Mesothelial cell of epicardium (in vitro differentiated cells): ENCODE data around the gene NPHP4. TPM values are rescaled to one million over a fixed set of nuclear protein-coding genes. Genes with fewer than 3 reads are reported as not detected.

Source experiments
- DNase-seq, 2 experiments: peaks; one replicate each; pipeline ENCODE4 v3.0.0; 2021; ENCODE audit warnings: low spot score in 2 of 2; ENCODE audit not compliant: unreplicated experiment in 2 of 2
- H3K27ac Mint-ChIP-seq: 2 replicates; pipeline ENCODE4 v1.8.0; 2021; ENCODE audit warnings: mixed read lengths
- H3K27me3 Mint-ChIP-seq: 2 replicates; pipeline ENCODE4 v1.8.0; 2021; ENCODE audit warnings: low read depth, mixed read lengths
- H3K36me3 Mint-ChIP-seq: 2 replicates; pipeline ENCODE4 v1.8.0; 2021; ENCODE audit warnings: mixed read lengths
- H3K4me1 Mint-ChIP-seq: 2 replicates; pipeline ENCODE4 v1.8.0; 2021; ENCODE audit warnings: mixed read lengths
- H3K4me3 Mint-ChIP-seq: 2 replicates; pipeline ENCODE4 v1.8.0; 2021; ENCODE audit warnings: mild to moderate bottlenecking, moderate library complexity, mixed read lengths
- H3K9me3 Mint-ChIP-seq: 2 replicates; pipeline ENCODE4 v1.8.0; 2021; ENCODE audit warnings: mixed read lengths
- total RNA-seq: library from RNA; stranded (reverse); gene quantifications from 3 replicates; pipeline ENCODE4 v1.2.1, GENCODE V29; 2021
- TF ChIP-seq, protein P1 (sequence below): fragments of 200-600 bp; sonication (generic); IDR thresholded peaks from one replicate; pipeline ENCODE4 v1.5.0; 2021; ENCODE audit warnings: antibody characterized with exemption; ENCODE audit not compliant: unreplicated experiment

The NPHP4 gene
- total RNA-seq, result 15.6 to 16.4 TPM (median 16.4 TPM) in 3 replicates

GRCh38 chr1:5992026-5992813, at the start of gene NPHP4:
NPHP4 (minus strand) TSS chr1:5992425; CDS start chr1:5986289, 6,136 bp downstream.
- H3K4me3 Mint-ChIP-seq, result peak within 1 kb of the TSS; percentile 81

DNA sequence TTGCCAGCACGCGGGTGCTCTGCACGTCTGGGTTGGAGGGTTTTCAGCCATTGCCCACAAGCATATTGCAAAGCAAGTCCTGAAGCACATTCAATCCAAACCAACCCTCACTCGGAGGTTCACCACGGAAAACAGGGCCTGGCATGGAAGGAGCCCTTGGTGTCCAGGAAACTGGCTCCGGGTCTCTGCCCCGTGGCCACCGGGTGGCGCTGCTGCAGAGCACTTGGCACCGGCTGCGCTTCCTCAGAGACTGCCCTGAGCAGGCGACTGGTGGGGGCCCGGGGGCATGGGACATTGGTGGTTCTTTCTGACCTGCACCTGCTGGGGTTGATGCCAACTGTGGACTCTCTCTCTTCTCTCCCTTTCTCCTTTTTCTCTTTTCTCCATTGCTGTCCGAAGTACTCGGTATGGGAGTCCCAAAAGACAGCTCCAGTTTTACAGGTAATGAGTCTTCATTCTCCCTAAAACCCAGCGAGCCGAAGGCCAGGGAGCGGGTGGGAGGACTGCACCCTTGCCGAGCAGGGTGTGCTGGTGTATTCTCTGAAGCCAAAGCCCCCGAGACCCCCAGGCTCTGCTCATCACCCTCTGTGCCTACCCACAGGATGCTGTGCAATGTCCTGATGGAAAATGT, 49.3 kb upstream of the NPHP4 start:
- Mint-ChIP-seq H3K27ac (no peak overlapping the region), H3K36me3 (no peaks in the 10 kb centered on the region), H3K27me3 (peaks cover 45% of the 10 kb centered on the region), H3K4me1 (no peaks in the 10 kb centered on the region), H3K4me3 (no peak overlapping the region), H3K9me3 (no peaks in the 10 kb centered on the region)
- DNase-seq, result no peak
- TF ChIP-seq, protein P1, sequence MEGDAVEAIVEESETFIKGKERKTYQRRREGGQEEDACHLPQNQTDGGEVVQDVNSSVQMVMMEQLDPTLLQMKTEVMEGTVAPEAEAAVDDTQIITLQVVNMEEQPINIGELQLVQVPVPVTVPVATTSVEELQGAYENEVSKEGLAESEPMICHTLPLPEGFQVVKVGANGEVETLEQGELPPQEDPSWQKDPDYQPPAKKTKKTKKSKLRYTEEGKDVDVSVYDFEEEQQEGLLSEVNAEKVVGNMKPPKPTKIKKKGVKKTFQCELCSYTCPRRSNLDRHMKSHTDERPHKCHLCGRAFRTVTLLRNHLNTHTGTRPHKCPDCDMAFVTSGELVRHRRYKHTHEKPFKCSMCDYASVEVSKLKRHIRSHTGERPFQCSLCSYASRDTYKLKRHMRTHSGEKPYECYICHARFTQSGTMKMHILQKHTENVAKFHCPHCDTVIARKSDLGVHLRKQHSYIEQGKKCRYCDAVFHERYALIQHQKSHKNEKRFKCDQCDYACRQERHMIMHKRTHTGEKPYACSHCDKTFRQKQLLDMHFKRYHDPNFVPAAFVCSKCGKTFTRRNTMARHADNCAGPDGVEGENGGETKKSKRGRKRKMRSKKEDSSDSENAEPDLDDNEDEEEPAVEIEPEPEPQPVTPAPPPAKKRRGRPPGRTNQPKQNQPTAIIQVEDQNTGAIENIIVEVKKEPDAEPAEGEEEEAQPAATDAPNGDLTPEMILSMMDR, result peak; percentile 41

More at GRCh38 chr1:5992026-5992813, at the start of gene NPHP4:
- Mint-ChIP-seq H3K36me3 (no peaks in the 10 kb centered on the region), H3K27me3 (peaks cover 18% of the 10 kb centered on the region), H3K27ac (peak within 1 kb of the TSS; percentile 85), H3K9me3 (no peaks in the 10 kb centered on the region), H3K4me1 (peaks cover 20% of the 10 kb centered on the region)
- TF ChIP-seq, protein P1, result no peak
- peak; percentile 99 to 100 for DNase-seq

GRCh38 chr1:6040861-6041415, 48.7 kb upstream of the NPHP4 start:
- TF ChIP-seq, protein P1, result no peak
- DNase-seq, result no peak
- Mint-ChIP-seq H3K9me3 (no peaks in the 10 kb centered on the region), H3K27ac (no peak overlapping the region), H3K36me3 (no peaks in the 10 kb centered on the region), H3K4me1 (no peaks in the 10 kb centered on the region), H3K27me3 (peaks cover 43% of the 10 kb centered on the region), H3K4me3 (no peak overlapping the region)

DNA sequence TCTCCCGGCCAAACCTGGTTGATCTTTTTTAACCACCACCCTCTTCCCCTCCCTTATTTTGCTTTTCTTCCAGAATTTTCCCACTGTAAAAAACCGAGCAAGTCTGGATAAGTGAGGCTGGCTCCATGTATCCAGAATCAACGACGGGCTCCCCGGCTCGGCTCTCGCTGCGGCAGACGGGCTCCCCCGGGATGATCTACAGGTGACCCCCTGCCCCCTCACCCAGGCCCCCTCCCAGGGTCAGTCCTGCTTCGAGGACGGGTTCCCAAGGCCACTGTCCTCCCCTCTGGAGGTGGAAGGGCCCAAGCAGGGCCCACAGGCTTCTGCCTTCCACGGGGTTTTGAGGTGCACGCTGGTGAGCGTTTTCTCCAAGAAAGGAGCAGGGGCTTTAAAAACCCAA, 48.2 kb upstream of the NPHP4 start:
- Mint-ChIP-seq H3K27ac (no peak overlapping the region), H3K4me3 (no peak overlapping the region), H3K27me3 (peaks cover 46% of the 10 kb centered on the region), H3K4me1 (peaks cover 3% of the 10 kb centered on the region), H3K9me3 (no peaks in the 10 kb centered on the region), H3K36me3 (no peaks in the 10 kb centered on the region)
- TF ChIP-seq, protein P1, result no peak
- no peak for DNase-seq

DNA sequence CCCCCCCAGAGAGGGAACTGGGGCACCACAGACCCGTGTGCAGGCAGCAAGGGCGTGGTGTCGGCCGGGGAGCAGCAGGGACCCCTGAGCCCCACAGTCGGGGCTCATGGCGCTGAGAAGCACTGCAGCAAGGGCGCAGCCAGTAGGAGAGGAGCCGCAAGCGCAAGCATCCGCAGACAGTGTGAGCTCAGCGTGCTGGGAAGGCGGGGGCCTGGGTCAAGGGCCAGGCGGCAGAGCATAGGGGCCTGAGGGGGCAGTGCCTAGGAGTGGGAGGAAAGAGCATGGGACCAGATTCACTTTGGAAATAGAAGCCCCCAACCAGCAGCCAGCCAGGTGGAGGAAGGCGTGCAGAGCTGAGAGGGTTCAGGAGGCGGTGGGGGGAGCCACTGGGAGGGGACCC, 46.8 kb upstream of the NPHP4 start:
- H3K27ac Mint-ChIP-seq, result no peak overlapping the region
- TF ChIP-seq, protein P1, result no peak
- no peaks in the 10 kb centered on the region for H3K9me3 Mint-ChIP-seq
- no peak overlapping the region for H3K4me3 Mint-ChIP-seq
- H3K36me3 Mint-ChIP-seq, result no peaks in the 10 kb centered on the region
- peaks cover 53% of the 10 kb centered on the region for H3K27me3 Mint-ChIP-seq
- no peak for DNase-seq
- H3K4me1 Mint-ChIP-seq, result peaks cover 11% of the 10 kb centered on the region
